Activated CD4-positive, alpha-beta T cell treated with anti-CD3 and anti-CD28 coated beads, Interleukin-2, amount 10 ng/mL, durations not matched to agents 7 days and 5 days (primary cell): Measurements from ENCODE around the gene SLC6A1. TPM values are rescaled to one million over a fixed set of nuclear protein-coding genes. Genes with fewer than 3 reads are reported as not detected.
"Not testable (repeated sequence)": the region's sequence is repeated elsewhere in the genome, so short reads cannot be mapped to it uniquely, and the experiment has no call there.

Source experiments
- CTCF ChIA-PET: fragments of 350-600 bp; sonication (Branson Sonifier 250); formaldehyde crosslinking; loops from one replicate; lab custom pipeline; 2021; ENCODE audit warnings: antibody characterized with exemption; lab: Charles Lee
- POLR2A ChIA-PET: fragments of 350-600 bp; sonication (Branson Sonifier 250); formaldehyde crosslinking; loops from one replicate; lab custom pipeline; 2021; ENCODE audit warnings: antibody characterized with exemption; lab: Charles Lee
- DNase-seq: peaks from one replicate; pipeline ENCODE4 v3.0.0-alpha.2; 2020
- H3K27ac Mint-ChIP-seq: one replicate; pipeline ENCODE4 v1.8.0; 2021; ENCODE audit warnings: mild to moderate bottlenecking, moderate library complexity, mixed read lengths
- H3K27me3 Mint-ChIP-seq: one replicate; pipeline ENCODE4 v1.8.0; 2021; ENCODE audit warnings: mixed read lengths
- H3K36me3 Mint-ChIP-seq: one replicate; pipeline ENCODE4 v1.8.0; 2021; ENCODE audit warnings: low read depth, mixed read lengths
- H3K4me1 Mint-ChIP-seq: one replicate; pipeline ENCODE4 v1.8.0; 2021; ENCODE audit warnings: mixed read lengths
- H3K4me3 Mint-ChIP-seq: one replicate; pipeline ENCODE4 v1.8.0; 2021; ENCODE audit warnings: mild to moderate bottlenecking, moderate library complexity, mixed read lengths
- H3K9me3 Mint-ChIP-seq: one replicate; pipeline ENCODE4 v1.8.0; 2021; ENCODE audit warnings: mixed read lengths
- total RNA-seq, 2 experiments: library from RNA; stranded (reverse); gene quantifications; one replicate each; pipeline ENCODE4 v1.2.3, GENCODE V29; 2021

SLC6A1 gene
- total RNA-seq, 2 experiments from 2014 or later: not detected

- ChIA-PET POLR2A (no interaction called here), CTCF (no interaction called here)
- Mint-ChIP-seq H3K4me1 (no peaks in the 10 kb centered on the region), H3K27me3 (peaks cover 7% of the 10 kb centered on the region), H3K27ac (no peak overlapping the region), H3K36me3 (no peaks in the 10 kb centered on the region), H3K4me3 (no peak overlapping the region), H3K9me3 (no peaks in the 10 kb centered on the region)
- DNase-seq: no peak
Measured at GRCh38 chr3:11050666-11051323, 58.2 kb downstream of the SLC6A1 start.

GRCh38 chr3:11053926-11054503 is 61.5 kb downstream of the SLC6A1 start:
- CTCF ChIA-PET: no interaction called here
- Mint-ChIP-seq H3K27ac (no peak overlapping the region), H3K27me3 (peaks cover 13% of the 10 kb centered on the region), H3K4me1 (no peaks in the 10 kb centered on the region), H3K36me3 (no peaks in the 10 kb centered on the region), H3K4me3 (no peak overlapping the region), H3K9me3 (no peaks in the 10 kb centered on the region)
- POLR2A ChIA-PET: no interaction called here
- DNase-seq: no peak

GRCh38 chr3:11054739-11055438 is 62.3 kb downstream of the SLC6A1 start:
- Mint-ChIP-seq H3K36me3 (no peaks in the 10 kb centered on the region), H3K4me3 (no peak overlapping the region), H3K27me3 (peaks cover 9% of the 10 kb centered on the region), H3K4me1 (no peaks in the 10 kb centered on the region), H3K9me3 (no peaks in the 10 kb centered on the region), H3K27ac (no peak overlapping the region)
- ChIA-PET CTCF (no interaction called here), POLR2A (no interaction called here)
- no peak for DNase-seq

- no peaks in the 10 kb centered on the region for H3K4me1 Mint-ChIP-seq
- no peaks in the 10 kb centered on the region for H3K9me3 Mint-ChIP-seq
- no peaks in the 10 kb centered on the region for H3K36me3 Mint-ChIP-seq
- no peak overlapping the region for H3K27ac Mint-ChIP-seq
- peaks cover 9% of the 10 kb centered on the region for H3K27me3 Mint-ChIP-seq
- ChIA-PET POLR2A (no interaction called here), CTCF (no interaction called here)
- DNase-seq: no peak
- no peak overlapping the region for H3K4me3 Mint-ChIP-seq
Measured at GRCh38 chr3:11055496-11055895, 62.9 kb downstream of the SLC6A1 start.

GRCh38 chr3:11056531-11057050 is 64.0 kb downstream of the SLC6A1 start:
- Mint-ChIP-seq H3K36me3 (no peaks in the 10 kb centered on the region), H3K9me3 (no peaks in the 10 kb centered on the region), H3K4me3 (no peak overlapping the region), H3K27ac (no peak overlapping the region), H3K4me1 (no peaks in the 10 kb centered on the region), H3K27me3 (peaks cover 9% of the 10 kb centered on the region)
- DNase-seq: no peak
- CTCF ChIA-PET: no interaction called here
- POLR2A ChIA-PET: no interaction called here

GRCh38 chr3:11057655-11058054 is 65.1 kb downstream of the SLC6A1 start:
- Mint-ChIP-seq H3K9me3 (no peaks in the 10 kb centered on the region), H3K4me1 (no peaks in the 10 kb centered on the region), H3K4me3 (no peak overlapping the region), H3K36me3 (no peaks in the 10 kb centered on the region), H3K27me3 (peaks cover 12% of the 10 kb centered on the region), H3K27ac (no peak overlapping the region)
- DNase-seq: no peak
- ChIA-PET POLR2A (no interaction called here), CTCF (no interaction called here)

- DNase-seq: peak; percentile 41
- no peaks in the 10 kb centered on the region for H3K36me3 Mint-ChIP-seq
- no peaks in the 10 kb centered on the region for H3K9me3 Mint-ChIP-seq
- no peak overlapping the region for H3K27ac Mint-ChIP-seq
- peaks cover 10% of the 10 kb centered on the region for H3K27me3 Mint-ChIP-seq
- ChIA-PET CTCF (interaction anchor here (1.3 to 2.3 kb wide), 2 partner anchors 11 to 113 kb away, joined by 8 read pairs; no protein-coding TSS in a partner anchor), POLR2A (interaction anchor here (0.6 kb wide), 1 partner anchor 643 kb away, joined by 7 read pairs; no protein-coding TSS in a partner anchor)
- H3K4me3 Mint-ChIP-seq: no peak overlapping the region
- H3K4me1 Mint-ChIP-seq: no peaks in the 10 kb centered on the region
Measured at GRCh38 chr3:11059090-11059798, 66.7 kb downstream of the SLC6A1 start.

- Mint-ChIP-seq H3K36me3 (no peaks in the 10 kb centered on the region), H3K27me3 (peaks cover 10% of the 10 kb centered on the region), H3K27ac (no peak overlapping the region), H3K4me1 (no peaks in the 10 kb centered on the region), H3K9me3 (peaks cover 4% of the 10 kb centered on the region), H3K4me3 (no peak overlapping the region)
- DNase-seq: no peak
- POLR2A ChIA-PET: interaction anchor here (0.6 kb wide), 1 partner anchor 643 kb away, joined by 7 read pairs; no protein-coding TSS in a partner anchor
- CTCF ChIA-PET: interaction anchor here (0.8 to 2.3 kb wide), 7 partner anchors 7 to 275 kb away, joined by 3 to 11 read pairs (median 3); no protein-coding TSS in a partner anchor
Measured at GRCh38 chr3:11059799-11060115, 67.2 kb downstream of the SLC6A1 start.

- H3K27me3 Mint-ChIP-seq: peaks cover 10% of the 10 kb centered on the region
- H3K36me3 Mint-ChIP-seq: no peaks in the 10 kb centered on the region
- ChIA-PET POLR2A (no interaction called here), CTCF (interaction anchor here (0.7 to 2.3 kb wide), 9 partner anchors 8 to 274 kb away, joined by 3 to 11 read pairs (median 3); no protein-coding TSS in a partner anchor)
- peaks cover 11% of the 10 kb centered on the region for H3K9me3 Mint-ChIP-seq
- no peak overlapping the region for H3K4me3 Mint-ChIP-seq
- no peaks in the 10 kb centered on the region for H3K4me1 Mint-ChIP-seq
- no peak overlapping the region for H3K27ac Mint-ChIP-seq
- peak; percentile 52 for DNase-seq
Measured at GRCh38 chr3:11060500-11061251, 68.1 kb downstream of the SLC6A1 start.

GRCh38 chr3:11061268-11061871 is 68.8 kb downstream of the SLC6A1 start:
- H3K4me3 Mint-ChIP-seq, POLR2A ChIA-PET, H3K27ac Mint-ChIP-seq, H3K27me3 Mint-ChIP-seq, H3K4me1 Mint-ChIP-seq, DNase-seq, H3K36me3 Mint-ChIP-seq: not testable (repeated sequence)
- peaks cover 11% of the 10 kb centered on the region for H3K9me3 Mint-ChIP-seq
- CTCF ChIA-PET: interaction anchor here (0.7 to 2.3 kb wide), 3 partner anchors 55 to 273 kb away, joined by 3 to 11 read pairs (median 8); no protein-coding TSS in a partner anchor

- Mint-ChIP-seq H3K36me3 (no peaks in the 10 kb centered on the region), H3K27me3 (peaks cover 7% of the 10 kb centered on the region), H3K27ac (no peak overlapping the region), H3K4me1 (no peaks in the 10 kb centered on the region), H3K4me3 (no peak overlapping the region), H3K9me3 (peaks cover 11% of the 10 kb centered on the region)
- DNase-seq: no peak
- ChIA-PET POLR2A (no interaction called here), CTCF (no interaction called here)
Measured at GRCh38 chr3:11062704-11063103, 70.2 kb downstream of the SLC6A1 start.
